GM12891 (cell line): ENCODE measurements around the gene DNAH3.

Experiments used
- PAX5 ChIP-seq: IDR thresholded peaks from 2 replicates; pipeline ENCODE4 v1.6.1; 2011; ENCODE audit warnings: low read length, moderate library complexity, mild to moderate bottlenecking; ENCODE audit not compliant: insufficient read depth, severe bottlenecking
- POLR2A ChIP-seq: IDR thresholded peaks from 2 replicates; pipeline ENCODE4 v1.6.1; 2011; ENCODE audit warnings: low read depth, low read length, control low read depth
- POLR2AphosphoS5 ChIP-seq: IDR thresholded peaks from 2 replicates; pipeline ENCODE4 v1.6.1; 2011; ENCODE audit warnings: low read depth, low read length, control low read depth
- POU2F2 ChIP-seq: IDR thresholded peaks from 2 replicates; pipeline ENCODE4 v1.6.1; 2011; ENCODE audit warnings: low read depth, mild to moderate bottlenecking, control low read depth, low read length, moderate library complexity
- SPI1 ChIP-seq: IDR thresholded peaks from 2 replicates; pipeline ENCODE4 v1.6.1; 2011; ENCODE audit warnings: low read depth, low read length, control low read depth
- TAF1 ChIP-seq: IDR thresholded peaks from 2 replicates; pipeline ENCODE4 v1.6.1; 2011; ENCODE audit warnings: low read depth, low read length, control low read depth

DNA sequence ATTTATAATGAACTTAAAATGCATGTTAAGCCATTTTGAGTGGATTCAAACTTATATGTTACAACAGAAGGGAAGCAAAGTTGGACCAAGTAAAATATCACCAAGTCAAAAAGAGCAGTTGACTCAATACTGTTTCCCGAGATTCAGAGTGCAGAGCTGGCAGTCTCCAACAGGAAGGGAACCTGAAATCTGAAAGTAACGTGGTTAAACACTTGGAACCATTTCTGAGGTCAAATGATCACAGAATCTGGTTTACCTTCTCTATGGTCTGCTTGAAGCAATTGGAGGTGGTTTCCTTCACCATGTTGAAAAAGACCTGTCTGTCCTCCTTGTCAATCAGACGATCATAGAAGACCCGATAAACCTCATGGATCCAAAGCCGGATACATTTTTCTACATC lies 163.6 kb downstream of the DNAH3 start:
- TF ChIP-seq POLR2AphosphoS5 (no peak), POLR2A (no peak), TAF1 (no peak), PAX5 (no peak), SPI1 (no peak), POU2F2 (no peak)
